ENCODE measurements around the gene TFIP11. TPM values are rescaled to one million over a fixed set of nuclear protein-coding genes. Genes with fewer than 3 reads are reported as not detected.

Gene TFIP11
- total RNA-seq, 1 donor from 2014 or later = 11.6 TPM

DNA sequence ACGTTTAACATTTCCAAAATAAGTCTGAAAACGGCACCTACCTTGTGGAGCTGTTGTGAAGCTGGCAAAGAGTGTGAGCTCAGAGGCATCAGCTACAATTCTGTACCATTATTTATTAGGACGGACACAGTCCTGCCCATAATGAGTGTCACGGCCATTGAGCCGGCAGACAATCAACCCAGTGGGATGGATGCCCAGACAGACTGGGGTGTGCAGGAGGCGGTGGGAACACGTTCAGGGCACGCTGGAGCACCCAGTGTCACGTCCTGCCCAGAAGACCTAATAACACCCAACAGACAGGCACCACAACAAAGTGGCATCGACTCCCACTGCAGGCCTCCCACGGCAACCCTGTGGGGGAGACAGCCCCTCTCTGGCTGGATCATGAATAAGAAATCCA is 43.2 kb upstream of the TFIP11 start:
- no peak for DNase-seq (ENCODE audit: low spot score in 2 of 2)
- Histone ChIP-seq H3K36me3 (no peaks in the 10 kb centered on the region), H3K9me3 (no peaks in the 10 kb centered on the region), H3K4me3 (no peak overlapping the region), H3K27ac (no peak overlapping the region), H3K27me3 (no peaks in the 10 kb centered on the region), H3K4me1 (peaks cover 3 to 5% of the 10 kb centered on the region in 2 donors)
- intact Hi-C loops (cut with DNase I) = no loop called here
- TF ChIP-seq, protein P1, sequence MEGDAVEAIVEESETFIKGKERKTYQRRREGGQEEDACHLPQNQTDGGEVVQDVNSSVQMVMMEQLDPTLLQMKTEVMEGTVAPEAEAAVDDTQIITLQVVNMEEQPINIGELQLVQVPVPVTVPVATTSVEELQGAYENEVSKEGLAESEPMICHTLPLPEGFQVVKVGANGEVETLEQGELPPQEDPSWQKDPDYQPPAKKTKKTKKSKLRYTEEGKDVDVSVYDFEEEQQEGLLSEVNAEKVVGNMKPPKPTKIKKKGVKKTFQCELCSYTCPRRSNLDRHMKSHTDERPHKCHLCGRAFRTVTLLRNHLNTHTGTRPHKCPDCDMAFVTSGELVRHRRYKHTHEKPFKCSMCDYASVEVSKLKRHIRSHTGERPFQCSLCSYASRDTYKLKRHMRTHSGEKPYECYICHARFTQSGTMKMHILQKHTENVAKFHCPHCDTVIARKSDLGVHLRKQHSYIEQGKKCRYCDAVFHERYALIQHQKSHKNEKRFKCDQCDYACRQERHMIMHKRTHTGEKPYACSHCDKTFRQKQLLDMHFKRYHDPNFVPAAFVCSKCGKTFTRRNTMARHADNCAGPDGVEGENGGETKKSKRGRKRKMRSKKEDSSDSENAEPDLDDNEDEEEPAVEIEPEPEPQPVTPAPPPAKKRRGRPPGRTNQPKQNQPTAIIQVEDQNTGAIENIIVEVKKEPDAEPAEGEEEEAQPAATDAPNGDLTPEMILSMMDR (IDR thresholded peaks at IDR 0.05) = no peak

- intact Hi-C loops (cut with DNase I) = no loop called here
- peaks cover 3 to 5% of the 10 kb centered on the region in 2 donors for H3K4me1 ChIP-seq
Measured at GRCh38 chr22:26554956-26555355, 42.7 kb upstream of the TFIP11 start.

DNA sequence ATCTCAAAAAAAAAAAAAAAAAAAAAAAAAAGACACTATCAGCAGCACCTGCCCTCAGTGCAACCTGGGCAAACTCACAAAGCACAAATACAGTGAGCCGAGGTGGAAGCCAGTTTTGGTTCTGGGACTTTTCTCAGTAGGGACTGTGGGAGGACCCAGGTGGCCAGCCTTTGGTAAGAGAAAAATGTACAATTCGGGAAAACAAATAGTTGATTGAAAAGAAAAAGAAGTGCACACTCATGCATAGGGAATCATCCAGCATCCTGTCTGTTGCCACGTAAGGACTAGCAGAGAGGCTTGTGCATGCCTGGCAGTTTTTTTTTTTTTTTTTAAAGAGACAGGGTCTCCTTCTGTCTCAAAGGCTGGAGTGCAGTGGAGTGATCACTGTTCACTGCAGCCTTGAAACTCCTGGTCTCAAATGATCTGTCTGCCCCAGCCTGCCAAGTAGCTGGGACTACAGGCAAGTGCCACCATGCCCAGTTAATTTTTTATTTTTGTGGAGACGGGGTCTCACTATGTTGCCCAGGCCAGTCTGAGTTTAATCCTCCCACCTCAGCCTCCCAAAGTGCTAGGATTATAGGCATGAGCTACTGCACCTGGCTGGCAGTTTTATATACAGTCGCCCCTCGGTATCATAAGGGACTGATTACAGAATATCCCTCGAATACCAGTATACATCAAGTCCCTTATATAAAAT is 40.9 kb upstream of the TFIP11 start:
- TF ChIP-seq, protein P1 (IDR thresholded peaks at IDR 0.05) = no peak
- H3K9me3 ChIP-seq = no peaks in the 10 kb centered on the region
- no peaks in the 10 kb centered on the region for H3K36me3 ChIP-seq
- intact Hi-C loops (cut with DNase I) = no loop called here
- no peak overlapping the region for H3K4me3 ChIP-seq
- H3K4me1 ChIP-seq = peaks cover 3 to 5% of the 10 kb centered on the region in 2 donors
- H3K27me3 ChIP-seq = no peaks in the 10 kb centered on the region
- H3K27ac ChIP-seq = no peak overlapping the region
- no peak for DNase-seq (ENCODE audit: low spot score in 2 of 2)

More at GRCh38 chr22:26554956-26555355, 42.7 kb upstream of the TFIP11 start:
- no peak overlapping the region for H3K27ac ChIP-seq
- DNase-seq (ENCODE audit: low spot score in 2 of 2) = no peak
- no peak overlapping the region for H3K4me3 ChIP-seq
- TF ChIP-seq, protein P1 (IDR thresholded peaks at IDR 0.05) = no peak
- H3K27me3 ChIP-seq = no peaks in the 10 kb centered on the region
- no peaks in the 10 kb centered on the region for H3K36me3 ChIP-seq
- no peaks in the 10 kb centered on the region for H3K9me3 ChIP-seq

DNA sequence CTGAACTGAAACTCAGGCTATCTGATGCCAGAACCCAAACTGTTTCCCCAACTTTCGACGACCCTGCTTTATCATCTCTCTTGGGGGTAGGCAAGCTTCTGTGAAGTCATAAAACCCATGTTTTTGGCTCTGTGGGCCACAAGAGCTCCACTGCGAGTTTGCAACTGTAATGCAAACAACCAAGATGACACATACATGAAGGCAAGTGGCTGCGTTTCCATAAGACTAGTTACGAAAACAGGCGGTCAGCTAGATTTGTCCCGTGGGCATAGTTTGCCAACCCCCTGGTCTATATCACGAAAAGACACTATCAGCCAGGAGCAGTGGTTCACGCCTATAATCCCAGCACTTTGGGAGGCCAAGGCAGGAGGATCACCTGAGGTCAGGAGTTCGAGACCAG is 40.2 kb upstream of the TFIP11 start:
- intact Hi-C loops (cut with DNase I) = no loop called here
- H3K27ac ChIP-seq = no peak overlapping the region

GRCh38 chr22:26551568-26551967 is 39.3 kb upstream of the TFIP11 start:
- TF ChIP-seq, protein P1 (IDR thresholded peaks at IDR 0.05) = no peak
- H3K9me3 ChIP-seq = no peaks in the 10 kb centered on the region
- H3K36me3 ChIP-seq = no peaks in the 10 kb centered on the region
- H3K4me3 ChIP-seq = no peak overlapping the region
- peaks cover 3 to 5% of the 10 kb centered on the region in 2 donors for H3K4me1 ChIP-seq
- DNase-seq (ENCODE audit: low spot score in 2 of 2) = no peak
- intact Hi-C loops (cut with DNase I) = no loop called here
- no peaks in the 10 kb centered on the region for H3K27me3 ChIP-seq
- H3K27ac ChIP-seq = no peak overlapping the region

More for the DNA sequence above, 40.2 kb upstream of the TFIP11 start:
- Histone ChIP-seq H3K36me3 (no peaks in the 10 kb centered on the region), H3K27me3 (no peaks in the 10 kb centered on the region), H3K4me3 (no peak overlapping the region), H3K4me1 (peaks cover 3 to 5% of the 10 kb centered on the region in 2 donors), H3K9me3 (no peaks in the 10 kb centered on the region)
- TF ChIP-seq, protein P1 (IDR thresholded peaks at IDR 0.05) = no peak
- no peak for DNase-seq (ENCODE audit: low spot score in 2 of 2)
